DOHH2 (cell line): ENCODE measurements around the gene ACSS2.

Experiments used
- H3F3A ChIP-seq: fragments of 200-600 bp; sonication (generic), shearing (Covaris generic); 2 replicates; pipeline ENCODE4 v1.6.0; 2016; ENCODE audit warnings: antibody characterized with exemption, mild to moderate bottlenecking; ENCODE audit not compliant: control insufficient read depth, insufficient read depth
- H3K27ac ChIP-seq: fragments of 200-600 bp; sonication (generic); 2 replicates; pipeline ENCODE4 v1.5.1; 2014; ENCODE audit warnings: low read depth, mild to moderate bottlenecking, low read length, moderate library complexity
- H3K27me3 ChIP-seq: fragments of 200-600 bp; sonication (generic); 2 replicates; pipeline ENCODE4 v1.6.1; 2014; ENCODE audit warnings: mild to moderate bottlenecking, low read length, mixed read lengths; ENCODE audit not compliant: control insufficient read depth
- H3K36me3 ChIP-seq: fragments of 200-600 bp; sonication (generic); 2 replicates; pipeline ENCODE4 v1.6.1; 2014; ENCODE audit warnings: mild to moderate bottlenecking, low read length, moderate library complexity, mixed read lengths; ENCODE audit not compliant: control insufficient read depth
- H3K4me1 ChIP-seq: fragments of 200-600 bp; sonication (generic); 2 replicates; pipeline ENCODE4 v1.6.1; 2014; ENCODE audit warnings: mild to moderate bottlenecking, low read length, mixed read lengths; ENCODE audit not compliant: control insufficient read depth
- H3K4me2 ChIP-seq: fragments of 200-600 bp; sonication (generic); 2 replicates; pipeline ENCODE4 v1.6.0; 2014; ENCODE audit warnings: mild to moderate bottlenecking, low read length, moderate library complexity
- H3K4me3 ChIP-seq: fragments of 200-600 bp; sonication (generic); 2 replicates; pipeline ENCODE4 v1.5.1; 2014; ENCODE audit warnings: mild to moderate bottlenecking, low read length, mixed read lengths
- H3K79me2 ChIP-seq: fragments of 200-600 bp; sonication (generic); 2 replicates; pipeline ENCODE4 v1.6.1; 2014; ENCODE audit warnings: mild to moderate bottlenecking, low read length, mixed read lengths; ENCODE audit not compliant: control insufficient read depth
- H3K9me2 ChIP-seq: fragments of 200-600 bp; sonication (generic); replicated peaks from 2 replicates; pipeline ENCODE4 v1.6.1; 2014; ENCODE audit warnings: mild to moderate bottlenecking, low read length, mixed read lengths; ENCODE audit not compliant: control insufficient read depth
- H3K9me3 ChIP-seq: fragments of 200-600 bp; sonication (generic); 2 replicates; pipeline ENCODE4 v1.6.1; 2014; ENCODE audit warnings: antibody characterized with exemption, low read length, mixed read lengths; ENCODE audit not compliant: control insufficient read depth, insufficient read depth
- H4K20me1 ChIP-seq: fragments of 200-600 bp; sonication (generic); 2 replicates; pipeline ENCODE4 v1.6.0; 2014; ENCODE audit warnings: low read depth, mild to moderate bottlenecking, antibody characterized with exemption, low read length, moderate library complexity; ENCODE audit not compliant: control insufficient read depth, insufficient read depth
- CTCF ChIP-seq: fragments of 200-600 bp; sonication (generic); IDR thresholded peaks from one replicate; pipeline ENCODE4 v1.5.1; 2014; ENCODE audit warnings: antibody characterized with exemption, mild to moderate bottlenecking, low read depth, low read length; ENCODE audit not compliant: poor library complexity, severe bottlenecking
- EZH2phosphoT487 ChIP-seq: fragments of 200-600 bp; sonication (generic); IDR thresholded peaks from 2 replicates; pipeline ENCODE4 v1.6.1; 2017; ENCODE audit warnings: borderline replicate concordance, mild to moderate bottlenecking, antibody characterized with exemption, low read length, moderate library complexity, mixed read lengths

The ACSS2 gene

GRCh38 chr20:34927736-34928135 lies 51.3 kb downstream of the ACSS2 start:
- Histone ChIP-seq H3K9me3 (no peaks in the 10 kb centered on the region), H3F3A (no peaks in the 10 kb centered on the region), H4K20me1 (no peaks in the 10 kb centered on the region), H3K79me2 (no peaks in the 10 kb centered on the region), H3K36me3 (0 out of 2 replicates have a peak, but pooled peaks cover 6% of the 10 kb centered on the region), H3K27ac (no peak overlapping the region), H3K27me3 (no peaks in the 10 kb centered on the region), H3K4me1 (no peaks in the 10 kb centered on the region), H3K4me3 (no peak overlapping the region), H3K4me2 (no peak overlapping the region), H3K9me2 (no peaks in the 10 kb centered on the region)
- TF ChIP-seq EZH2phosphoT487 (no peak), CTCF (no peak)

GRCh38 chr20:34928411-34928810 lies 52.0 kb downstream of the ACSS2 start:
- Histone ChIP-seq H3K27ac (no peak overlapping the region), H3F3A (no peaks in the 10 kb centered on the region), H3K4me1 (no peaks in the 10 kb centered on the region), H3K9me3 (no peaks in the 10 kb centered on the region), H3K9me2 (no peaks in the 10 kb centered on the region), H3K79me2 (no peaks in the 10 kb centered on the region), H3K36me3 (0 out of 2 replicates have a peak, but pooled peaks cover 6% of the 10 kb centered on the region), H3K4me2 (no peak overlapping the region), H3K4me3 (no peak overlapping the region), H4K20me1 (no peaks in the 10 kb centered on the region), H3K27me3 (no peaks in the 10 kb centered on the region)
- TF ChIP-seq CTCF (no peak), EZH2phosphoT487 (no peak)

- no peak overlapping the region for H3K27ac ChIP-seq
- peaks cover 16% of the 10 kb centered on the region; the same call in 1 of the 2 replicates for H3K36me3 ChIP-seq
- no peak overlapping the region for H3K4me3 ChIP-seq
These were observed 55.4 kb downstream of the ACSS2 start for GRCh38 chr20:34931771-34932170.

More at GRCh38 chr20:34931771-34932170, 55.4 kb downstream of the ACSS2 start:
- Histone ChIP-seq H3K4me1 (no peaks in the 10 kb centered on the region), H3K27me3 (no peaks in the 10 kb centered on the region), H3K4me2 (no peak overlapping the region), H3F3A (no peaks in the 10 kb centered on the region), H3K9me3 (no peaks in the 10 kb centered on the region), H3K79me2 (no peaks in the 10 kb centered on the region), H3K9me2 (no peaks in the 10 kb centered on the region), H4K20me1 (no peaks in the 10 kb centered on the region)
- TF ChIP-seq EZH2phosphoT487 = no peak
- no peak for TF ChIP-seq CTCF
